HG02852 (cell line): ENCODE results near the gene PTGER2.

Experiments used
- ATAC-seq: cut with Tn5 transposase; IDR thresholded peaks from one replicate; pipeline ENCODE4 v1.9.1; 2021; ENCODE audit warnings: mild to moderate bottlenecking, moderate library complexity; ENCODE audit not compliant: unreplicated experiment

PTGER2 gene, protein sequence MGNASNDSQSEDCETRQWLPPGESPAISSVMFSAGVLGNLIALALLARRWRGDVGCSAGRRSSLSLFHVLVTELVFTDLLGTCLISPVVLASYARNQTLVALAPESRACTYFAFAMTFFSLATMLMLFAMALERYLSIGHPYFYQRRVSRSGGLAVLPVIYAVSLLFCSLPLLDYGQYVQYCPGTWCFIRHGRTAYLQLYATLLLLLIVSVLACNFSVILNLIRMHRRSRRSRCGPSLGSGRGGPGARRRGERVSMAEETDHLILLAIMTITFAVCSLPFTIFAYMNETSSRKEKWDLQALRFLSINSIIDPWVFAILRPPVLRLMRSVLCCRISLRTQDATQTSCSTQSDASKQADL

DNA sequence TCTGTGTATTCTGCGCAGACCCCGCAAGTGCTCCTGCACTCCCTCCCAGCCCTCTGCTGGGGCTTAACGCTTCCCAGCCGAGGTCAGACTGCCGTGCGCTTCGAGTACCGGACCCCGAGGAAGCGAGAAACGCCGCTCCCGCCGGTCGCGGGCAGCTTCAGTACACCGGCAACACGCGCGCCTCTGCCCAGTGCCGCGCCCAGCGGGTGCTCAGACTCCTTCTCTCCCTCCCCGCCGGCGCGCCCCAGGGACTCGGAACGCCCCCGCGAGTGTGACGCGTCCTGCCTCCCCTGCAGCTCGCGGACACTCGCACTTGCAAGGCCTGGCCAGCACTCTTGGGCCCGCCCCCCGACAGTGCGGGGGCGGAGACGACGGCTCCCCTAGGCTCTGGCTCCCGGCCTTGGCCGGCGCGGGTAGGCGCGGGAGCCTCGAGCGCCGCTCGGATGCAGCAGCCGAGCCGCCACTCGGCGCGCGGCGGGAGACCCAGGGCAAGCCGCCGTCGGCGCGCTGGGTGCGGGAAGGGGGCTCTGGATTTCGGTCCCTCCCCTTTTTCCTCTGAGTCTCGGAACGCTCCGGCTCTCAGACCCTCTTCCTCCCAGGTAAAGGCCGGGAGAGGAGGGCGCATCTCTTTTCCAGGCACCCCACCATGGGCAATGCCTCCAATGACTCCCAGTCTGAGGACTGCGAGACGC, at the start of gene PTGER2:
Gene PTGER2, plus strand, starts transcription at position 410 of the 692 bp plus-strand sequence. Its CDS starts 237 bp downstream, at position 647.
- peak; percentile 36 for ATAC-seq

DNA sequence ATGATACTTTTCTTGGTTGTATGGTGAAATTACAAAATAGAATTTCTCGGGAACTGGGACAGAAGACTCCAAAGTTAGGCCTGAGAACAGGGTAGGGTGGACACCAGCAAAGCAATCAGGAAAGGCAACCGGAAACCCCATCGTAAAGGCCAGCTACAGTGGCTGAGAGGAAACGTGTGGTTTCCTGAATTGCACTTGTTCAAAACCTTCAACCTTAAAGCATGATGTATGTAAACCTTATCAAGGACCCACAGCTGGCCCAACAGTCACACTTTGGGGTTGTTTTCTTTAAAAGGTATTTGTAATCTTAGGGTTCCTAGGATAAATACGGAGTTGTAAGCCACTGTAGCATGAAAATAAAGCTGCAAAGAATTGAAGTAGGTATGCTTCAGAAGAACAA, 48.9 kb upstream of the PTGER2 start:
- no peak for ATAC-seq

DNA sequence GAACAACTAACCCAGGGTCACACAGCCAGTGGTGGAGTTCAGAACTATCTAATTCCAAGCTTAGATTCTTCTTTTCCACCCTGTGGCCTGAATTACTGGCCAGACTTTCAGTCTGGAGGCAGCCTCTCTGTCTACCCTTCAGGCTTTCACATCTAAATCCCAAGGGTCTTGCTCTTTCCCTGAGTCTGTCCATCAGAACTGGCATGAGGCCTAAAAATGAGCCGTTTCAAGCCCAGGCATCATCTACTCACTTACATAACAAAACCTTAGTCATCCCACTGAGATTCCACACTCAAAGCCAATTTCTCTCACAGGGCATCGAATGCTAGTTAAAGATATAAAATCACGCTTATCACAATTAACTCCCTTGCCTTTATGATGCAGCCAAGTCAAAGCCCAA, 47.9 kb upstream of the PTGER2 start:
- no peak for ATAC-seq

DNA sequence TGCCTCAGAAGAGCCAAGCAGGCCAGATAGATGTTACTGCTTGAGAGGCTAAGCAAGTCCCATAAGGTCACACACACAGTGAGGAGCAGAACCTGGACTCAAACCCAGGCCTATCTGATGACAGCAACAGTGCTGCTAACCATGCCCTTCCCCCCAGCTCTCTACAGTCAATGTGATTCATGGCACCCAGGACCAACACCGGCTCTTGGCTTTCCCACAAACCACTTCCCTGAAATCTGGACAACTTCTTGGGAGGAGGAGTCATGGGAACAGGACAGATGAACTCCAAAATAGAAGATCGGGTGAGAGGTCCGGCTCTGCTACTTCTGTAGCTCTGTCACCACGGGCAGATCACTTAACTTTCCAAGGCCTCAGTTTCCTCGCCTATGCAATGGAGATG, 47.3 kb upstream of the PTGER2 start:
- ATAC-seq: no peak

DNA sequence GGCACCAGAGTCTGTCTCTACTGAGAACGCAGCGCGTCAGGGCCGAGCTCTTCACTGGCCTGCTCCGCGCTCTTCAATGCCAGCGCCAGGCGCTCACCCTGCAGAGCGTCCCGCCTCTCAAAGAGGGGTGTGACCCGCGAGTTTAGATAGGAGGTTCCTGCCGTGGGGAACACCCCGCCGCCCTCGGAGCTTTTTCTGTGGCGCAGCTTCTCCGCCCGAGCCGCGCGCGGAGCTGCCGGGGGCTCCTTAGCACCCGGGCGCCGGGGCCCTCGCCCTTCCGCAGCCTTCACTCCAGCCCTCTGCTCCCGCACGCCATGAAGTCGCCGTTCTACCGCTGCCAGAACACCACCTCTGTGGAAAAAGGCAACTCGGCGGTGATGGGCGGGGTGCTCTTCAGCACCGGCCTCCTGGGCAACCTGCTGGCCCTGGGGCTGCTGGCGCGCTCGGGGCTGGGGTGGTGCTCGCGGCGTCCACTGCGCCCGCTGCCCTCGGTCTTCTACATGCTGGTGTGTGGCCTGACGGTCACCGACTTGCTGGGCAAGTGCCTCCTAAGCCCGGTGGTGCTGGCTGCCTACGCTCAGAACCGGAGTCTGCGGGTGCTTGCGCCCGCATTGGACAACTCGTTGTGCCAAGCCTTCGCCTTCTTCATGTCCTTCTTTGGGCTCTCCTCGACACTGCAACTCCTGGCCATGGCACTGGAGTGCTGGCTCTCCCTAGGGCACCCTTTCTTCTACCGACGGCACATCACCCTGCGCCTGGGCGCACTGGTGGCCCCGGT, 46.4 kb upstream of the PTGER2 start, which contains the start of gene PTGDR:
Gene PTGDR, plus strand, starts transcription at position 198 of the 778 bp plus-strand sequence. Its CDS starts 117 bp downstream, at position 315.
- no peak for ATAC-seq

DNA sequence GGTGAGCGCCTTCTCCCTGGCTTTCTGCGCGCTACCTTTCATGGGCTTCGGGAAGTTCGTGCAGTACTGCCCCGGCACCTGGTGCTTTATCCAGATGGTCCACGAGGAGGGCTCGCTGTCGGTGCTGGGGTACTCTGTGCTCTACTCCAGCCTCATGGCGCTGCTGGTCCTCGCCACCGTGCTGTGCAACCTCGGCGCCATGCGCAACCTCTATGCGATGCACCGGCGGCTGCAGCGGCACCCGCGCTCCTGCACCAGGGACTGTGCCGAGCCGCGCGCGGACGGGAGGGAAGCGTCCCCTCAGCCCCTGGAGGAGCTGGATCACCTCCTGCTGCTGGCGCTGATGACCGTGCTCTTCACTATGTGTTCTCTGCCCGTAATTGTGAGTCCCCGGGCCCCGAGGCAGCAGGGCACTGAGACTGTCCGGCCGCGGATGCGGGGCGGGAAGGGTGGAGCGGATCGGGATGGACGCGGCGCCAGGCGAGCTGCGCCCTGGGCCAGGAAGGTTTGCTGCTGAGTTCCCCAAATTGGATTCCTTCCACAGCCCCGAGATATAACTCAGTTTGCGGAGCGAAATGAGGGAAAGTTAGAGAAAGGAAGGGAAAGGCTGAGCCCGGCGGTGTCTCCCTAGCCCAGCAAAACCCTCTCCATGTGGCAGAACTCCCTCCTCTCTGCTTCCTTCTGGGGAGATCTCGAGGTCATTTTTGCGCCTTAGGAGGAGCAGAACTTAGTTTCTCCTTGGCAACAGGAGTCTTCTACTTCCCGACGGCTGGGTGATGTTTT, 45.6 kb upstream of the PTGER2 start:
- no peak for ATAC-seq

DNA sequence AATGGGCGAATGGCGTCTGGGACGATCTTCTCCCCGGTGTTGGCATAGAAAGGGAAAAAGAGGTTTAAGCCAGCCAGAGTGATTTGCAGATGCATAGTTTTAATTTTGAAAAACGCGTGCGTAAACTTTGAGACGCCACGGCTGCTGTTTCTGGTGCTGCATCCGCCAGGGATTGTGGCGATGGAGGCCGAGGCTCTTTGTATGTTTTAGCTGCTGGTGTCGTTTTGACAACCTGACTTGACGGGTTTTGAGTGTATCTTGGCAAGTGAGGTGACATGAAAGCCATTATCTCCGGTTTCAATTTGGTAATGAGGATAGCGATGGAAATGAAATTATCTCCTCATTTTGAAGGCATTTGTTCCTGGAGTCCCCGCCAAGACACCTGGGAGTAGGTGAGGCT, 45.0 kb upstream of the PTGER2 start:
- no peak for ATAC-seq

DNA sequence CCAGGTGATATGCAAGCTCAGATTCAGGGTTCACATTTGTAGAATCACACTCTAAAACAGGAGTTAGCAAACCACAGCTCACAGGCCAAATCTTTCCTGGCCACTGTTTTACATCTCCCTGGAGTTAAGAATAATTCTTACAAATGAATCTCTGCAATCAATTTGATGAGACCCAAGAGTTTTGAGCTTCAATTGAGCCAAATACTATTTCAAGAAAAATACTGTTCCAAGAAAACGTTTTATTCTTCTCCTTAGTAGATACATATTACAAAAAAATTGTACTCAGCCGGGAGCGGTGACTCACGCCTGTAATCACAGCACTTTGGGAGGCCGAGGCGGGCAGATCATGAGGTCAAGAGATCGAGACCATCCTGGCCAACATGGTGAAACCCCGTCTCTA, 44.1 kb upstream of the PTGER2 start:
- ATAC-seq: no peak

DNA sequence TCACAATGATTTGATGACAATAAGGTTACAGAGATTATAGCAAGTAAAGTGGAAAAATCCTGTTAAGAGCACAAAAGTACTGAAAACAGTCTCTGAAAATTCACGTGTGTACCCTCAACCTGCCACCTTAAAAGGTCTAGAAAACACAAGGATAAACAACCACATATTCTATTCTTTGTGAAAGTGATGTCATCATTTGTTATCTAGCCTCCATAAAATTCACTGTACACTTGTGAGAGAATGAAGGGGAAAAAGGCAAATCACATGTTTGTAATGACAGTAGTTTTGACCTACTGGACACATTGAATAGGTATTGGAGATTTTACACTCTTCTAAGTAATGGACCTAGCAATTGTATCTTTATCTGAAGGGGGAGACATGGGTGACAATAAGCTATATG, 42.6 kb upstream of the PTGER2 start:
- ATAC-seq: no peak

DNA sequence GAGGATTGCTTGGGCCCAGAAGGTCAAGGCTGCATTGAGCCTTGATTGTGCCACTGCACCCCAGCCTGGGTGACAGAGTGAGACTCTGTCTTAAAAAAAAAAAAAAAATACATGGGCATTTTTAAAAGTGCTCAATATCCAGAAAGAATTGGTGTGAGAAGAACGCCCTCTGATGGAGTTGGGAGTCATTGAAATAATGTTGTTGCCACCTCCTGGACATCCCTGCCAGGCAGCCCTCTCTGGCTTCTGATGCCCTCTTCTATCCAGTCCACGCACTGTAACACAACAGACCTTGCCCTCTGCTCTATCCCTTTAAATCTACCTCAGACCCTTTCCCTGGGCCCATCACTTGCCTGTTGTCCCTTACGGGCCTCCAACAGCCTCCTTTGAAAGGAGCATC, 41.7 kb upstream of the PTGER2 start:
- ATAC-seq: no peak

DNA sequence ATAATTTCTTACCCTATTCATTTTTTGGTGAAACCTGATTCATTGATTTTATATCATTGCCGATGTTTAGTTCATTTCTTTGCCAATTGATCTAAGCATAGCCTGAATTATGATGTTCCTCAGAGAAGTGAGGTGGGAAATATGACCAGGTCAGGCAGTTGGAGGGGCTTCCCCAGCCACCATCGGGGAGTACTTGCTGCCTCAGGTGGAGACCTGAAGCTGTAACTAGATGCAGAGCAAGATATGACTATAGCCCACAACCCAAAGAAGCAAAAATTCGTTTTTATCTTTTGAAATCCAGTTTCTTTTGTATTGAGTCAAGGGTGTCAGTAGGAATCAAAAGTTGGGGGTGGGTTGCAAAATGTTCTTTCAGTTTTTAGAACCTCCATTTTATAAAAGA, 38.7 kb upstream of the PTGER2 start:
- ATAC-seq: no peak

DNA sequence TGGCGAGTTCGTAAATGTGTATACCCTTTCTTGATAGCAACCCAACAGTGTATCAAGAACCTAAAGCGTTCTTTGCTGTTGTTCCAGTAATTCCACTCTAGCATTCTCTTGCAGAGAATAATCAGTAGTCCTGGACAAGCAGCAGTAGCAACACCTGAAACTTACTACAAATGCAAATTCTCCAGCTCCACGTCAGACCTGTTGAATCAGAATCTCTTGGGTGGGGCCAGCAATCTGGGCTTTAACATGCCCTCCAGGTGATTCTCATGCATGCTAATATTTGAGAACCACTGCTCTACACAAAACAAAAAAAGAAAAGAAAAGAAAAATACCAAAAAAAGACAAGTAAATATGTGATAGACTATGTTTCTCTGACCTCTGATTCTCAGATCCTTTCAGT, 36.6 kb upstream of the PTGER2 start:
- ATAC-seq: no peak

DNA sequence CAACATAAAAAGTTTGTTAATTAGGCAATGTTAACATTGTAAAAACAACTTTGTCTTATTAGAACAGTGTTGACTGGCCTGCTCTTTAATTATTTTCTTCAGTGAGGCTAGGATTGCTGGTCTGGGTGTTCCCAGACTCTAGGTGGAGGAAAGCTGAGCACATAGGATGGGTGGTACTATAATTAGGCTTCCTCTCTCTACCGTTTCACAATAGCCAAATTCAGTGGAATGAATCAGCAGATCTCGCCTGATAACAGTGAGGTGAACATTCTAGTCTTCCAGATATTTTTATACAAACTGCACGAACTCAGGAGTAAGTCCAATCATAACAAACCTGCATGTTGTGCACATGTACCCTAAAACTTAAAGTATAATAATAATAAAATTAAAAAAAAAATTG, 34.7 kb upstream of the PTGER2 start:
- ATAC-seq: no peak

DNA sequence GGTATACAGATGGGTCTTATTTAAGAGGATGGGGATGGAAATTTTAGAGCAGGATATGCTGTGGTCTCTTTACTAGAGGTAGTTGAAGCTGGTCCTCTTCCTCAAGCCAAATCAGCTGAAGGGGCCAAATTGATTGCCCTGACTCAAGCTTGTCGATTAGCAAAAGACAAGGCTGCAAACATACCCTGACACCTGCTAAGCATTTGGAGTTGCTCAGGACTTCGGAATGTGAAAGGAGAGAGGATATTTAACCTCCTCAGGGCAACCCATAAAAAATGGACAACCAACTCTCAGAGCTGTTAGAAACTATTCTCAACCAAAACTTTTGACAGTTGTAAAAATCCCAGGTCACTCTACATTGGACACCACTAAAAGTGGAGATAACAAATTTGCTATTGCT, 31.0 kb upstream of the PTGER2 start:
- ATAC-seq: no peak

DNA sequence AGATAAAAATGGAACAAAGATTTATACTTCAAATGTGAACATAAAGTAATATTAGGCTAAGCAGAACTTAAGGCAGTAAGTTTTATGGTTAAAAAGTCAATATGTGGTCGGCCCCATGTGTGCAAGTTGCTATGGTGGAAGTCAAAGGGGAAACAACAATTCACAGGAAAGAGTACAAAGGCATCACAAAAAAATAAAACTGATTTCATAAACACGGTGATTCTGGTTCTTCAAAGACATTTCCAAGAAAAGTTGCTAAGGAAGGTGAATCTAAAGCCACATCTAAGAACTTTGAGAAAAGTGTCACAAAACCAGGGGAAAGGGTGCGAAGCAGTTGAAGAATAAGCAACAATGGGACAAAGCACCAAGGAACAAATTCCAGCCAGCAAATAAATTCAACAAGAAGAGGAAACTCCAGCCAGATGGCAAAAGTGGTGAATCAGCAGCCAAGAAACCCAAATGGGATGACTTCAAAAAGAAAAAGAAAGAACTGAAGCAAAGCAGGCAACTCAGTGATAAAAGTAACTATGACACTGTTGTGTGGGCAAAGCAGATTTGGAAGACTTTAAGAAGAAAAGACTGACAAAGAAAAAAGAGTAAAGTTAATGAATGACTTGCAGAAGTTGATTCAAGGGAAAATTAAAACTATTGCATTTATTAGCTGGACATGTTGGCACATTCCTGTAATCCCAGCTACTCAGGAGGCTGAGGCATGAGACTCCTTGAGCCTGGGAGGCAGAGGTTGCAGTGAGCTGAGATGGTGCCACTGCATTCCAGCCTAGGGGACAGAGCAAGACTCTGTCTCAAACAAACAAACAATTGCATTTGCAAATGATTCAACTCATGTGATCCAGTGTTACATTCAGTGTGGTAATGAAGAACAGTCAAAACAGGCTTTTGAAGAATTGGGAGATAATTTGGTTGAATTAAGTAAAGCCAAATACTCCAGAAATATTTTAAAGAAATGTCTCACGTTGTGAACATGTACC, 27.2 kb upstream of the PTGER2 start:
- no peak for ATAC-seq

DNA sequence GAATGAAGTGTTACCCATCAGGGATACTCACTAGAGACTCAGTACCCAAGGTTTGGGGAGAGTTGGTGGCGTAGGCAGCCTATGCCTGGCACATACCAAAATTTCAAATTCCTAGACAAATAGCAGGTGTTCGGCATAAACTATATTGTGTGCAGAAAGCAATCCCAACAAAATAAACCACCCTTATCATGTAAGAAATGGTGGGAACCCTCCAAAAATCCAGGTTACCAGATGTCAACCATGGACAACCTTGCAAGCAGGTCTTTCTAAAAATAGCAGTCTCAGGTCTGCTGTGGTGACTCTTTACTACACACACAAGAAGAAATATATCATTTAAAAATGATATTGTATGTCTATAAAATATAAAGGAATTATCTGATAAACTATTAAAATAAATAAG, 17.7 kb upstream of the PTGER2 start:
- ATAC-seq: no peak

DNA sequence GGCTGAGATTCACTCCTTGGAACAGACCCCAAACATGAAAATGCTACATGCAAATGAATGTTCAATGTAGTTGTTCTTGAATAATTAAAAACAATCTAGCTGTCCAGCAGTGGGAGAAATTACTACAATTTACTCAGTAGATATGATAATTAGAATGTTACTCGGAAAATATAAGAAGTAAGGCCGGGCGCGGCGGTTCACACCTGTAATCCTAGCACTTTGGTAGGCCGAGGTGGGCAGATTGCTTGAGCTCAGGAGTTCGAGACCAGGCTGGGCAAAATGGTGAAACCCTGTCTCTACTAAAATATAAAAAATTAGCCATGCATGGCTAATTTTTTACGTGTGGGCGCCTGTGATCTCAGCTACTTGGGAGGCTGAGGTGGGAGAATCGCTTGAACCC, 15.3 kb upstream of the PTGER2 start:
- no peak for ATAC-seq

DNA sequence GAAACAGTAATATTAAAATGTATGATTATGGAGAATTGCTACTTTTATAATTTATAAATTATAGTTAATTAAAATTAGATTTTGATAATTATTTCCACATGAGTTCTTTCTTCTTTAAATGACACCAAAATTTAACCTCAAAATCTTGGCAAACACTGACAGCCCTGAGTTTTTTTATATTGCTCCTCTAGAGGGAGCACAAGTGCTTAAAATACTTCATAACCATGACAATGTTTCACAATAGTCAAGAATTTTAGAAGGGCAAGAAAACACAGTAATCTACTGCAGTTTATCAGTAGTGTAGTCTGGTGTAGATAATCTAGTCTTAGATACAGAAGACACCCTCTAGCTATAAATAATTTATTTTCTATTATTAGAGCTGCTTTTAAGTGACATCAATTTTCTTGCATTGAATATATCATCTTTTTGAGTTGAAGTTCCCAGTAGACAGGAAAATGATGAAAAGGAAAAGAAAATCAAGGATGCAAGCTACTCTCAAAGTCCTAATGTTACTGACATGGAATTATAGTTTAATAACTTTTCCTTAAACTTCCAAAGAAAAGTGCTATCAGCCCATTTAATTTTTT, 14.3 kb upstream of the PTGER2 start:
- ATAC-seq: no peak

DNA sequence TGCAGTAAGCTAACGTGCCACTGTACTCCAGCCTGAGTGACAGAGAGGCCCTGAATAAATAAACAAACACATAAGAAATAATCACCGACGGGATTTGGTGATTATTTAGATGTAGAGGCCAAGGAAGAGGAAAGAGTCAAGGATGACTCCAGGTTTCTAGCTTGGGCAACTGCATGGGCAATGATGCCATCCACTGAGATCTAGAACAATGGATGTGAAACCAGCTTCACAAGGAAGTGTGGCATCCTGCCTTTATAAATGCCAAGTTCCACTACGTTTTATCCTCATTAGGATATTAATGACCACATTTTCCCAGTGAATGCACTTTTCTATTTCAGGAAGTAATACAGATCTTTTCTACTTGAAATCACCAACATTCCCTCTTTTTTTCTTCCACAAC, 10.9 kb upstream of the PTGER2 start:
- no peak for ATAC-seq
